Erythroblast (primary cell): ENCODE results near the gene MRPL46.
"Not testable (repeated sequence)": the region's sequence is repeated elsewhere in the genome, so short reads cannot be mapped to it uniquely, and the experiment has no call there.

ENCODE experiments used
- DNase-seq, 2 experiments: peaks; one replicate each; lab custom pipeline; 2025; lab: John Stamatoyannopoulos, UW
- GATA1 ChIP-seq: IDR thresholded peaks from 2 replicates; pipeline ENCODE4 v1.6.1; 2011; ENCODE audit warnings: low read depth, mild to moderate bottlenecking, control low read depth, low read length, moderate library complexity
- POLR2A ChIP-seq: IDR thresholded peaks from 2 replicates; pipeline ENCODE4 v1.6.1; 2011; ENCODE audit warnings: mild to moderate bottlenecking, low read length

The MRPL46 gene

DNA sequence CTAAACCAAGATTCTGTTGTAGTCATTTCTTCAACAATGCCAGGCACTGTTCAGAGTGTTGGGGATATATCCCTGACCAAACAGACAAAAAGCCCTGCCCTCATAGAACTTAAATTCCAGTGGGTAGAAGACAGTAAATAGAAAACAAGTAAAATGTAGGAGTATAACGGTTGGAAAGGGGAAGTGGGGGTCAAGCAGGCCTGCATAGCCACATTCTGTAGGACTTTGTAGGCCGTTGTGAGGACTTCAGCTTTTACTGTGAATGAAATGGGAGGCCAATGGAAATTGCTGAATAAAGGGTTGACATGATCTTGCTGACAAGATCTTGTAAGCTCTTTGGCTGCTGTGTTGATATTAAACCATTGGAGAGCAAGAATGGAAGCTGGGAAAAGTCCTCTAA, 2.1 kb upstream of the MRPL46 start:
- TF ChIP-seq POLR2A, result no peak
- no peak for TF ChIP-seq GATA1
- DNase-seq, result no peak

DNA sequence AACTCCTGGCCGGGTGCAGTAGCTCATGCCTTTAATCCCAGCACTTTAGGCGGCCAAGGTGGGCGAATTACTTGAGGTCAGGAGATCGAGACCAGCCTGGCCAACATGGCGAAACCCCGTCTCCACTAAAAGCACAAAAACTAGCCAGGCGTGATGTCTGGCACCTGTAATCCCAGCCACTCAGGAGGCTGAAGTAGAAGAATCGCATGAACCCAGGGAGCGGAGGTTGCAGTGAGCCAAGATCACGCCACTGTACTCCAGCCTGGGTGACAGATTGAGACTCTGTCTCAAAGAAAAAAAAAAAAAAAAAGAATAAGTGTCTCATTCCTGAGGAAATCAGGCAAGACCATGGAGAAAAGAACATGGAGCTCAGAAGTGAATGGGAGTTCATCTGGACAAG, 1.5 kb upstream of the MRPL46 start:
- not testable (repeated sequence) for DNase-seq

DNA sequence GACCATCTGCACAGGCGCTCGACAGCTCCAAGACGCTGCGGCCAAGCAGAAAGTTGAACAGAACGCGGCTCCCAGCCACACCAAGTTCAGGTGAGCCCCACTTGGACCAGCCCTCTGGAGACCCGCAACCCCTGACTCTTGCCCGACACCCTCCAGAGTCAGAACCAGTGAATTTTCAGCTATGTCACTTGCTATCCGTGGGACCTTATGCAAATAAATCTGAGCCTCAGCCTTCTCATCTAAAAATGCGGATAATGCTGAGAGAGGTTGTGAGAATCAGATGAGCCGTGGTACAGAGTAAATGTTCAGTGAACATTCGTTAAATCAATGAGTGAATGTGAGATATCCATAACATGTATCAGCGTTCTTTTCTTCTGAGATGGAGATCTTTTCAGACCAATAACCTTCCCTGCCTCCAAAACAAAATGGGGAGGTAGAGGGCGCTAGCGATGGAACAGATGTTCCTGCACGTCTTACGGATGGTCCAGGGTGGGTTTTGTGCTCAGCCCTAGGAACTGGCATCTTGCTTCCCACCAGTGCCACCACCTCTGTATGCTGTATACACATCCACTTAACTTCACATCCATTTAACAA, 844 bp upstream of the MRPL46 start:
- TF ChIP-seq POLR2A (no peak), GATA1 (no peak)
- DNase-seq, result peak; percentile 50 to 54

DNA sequence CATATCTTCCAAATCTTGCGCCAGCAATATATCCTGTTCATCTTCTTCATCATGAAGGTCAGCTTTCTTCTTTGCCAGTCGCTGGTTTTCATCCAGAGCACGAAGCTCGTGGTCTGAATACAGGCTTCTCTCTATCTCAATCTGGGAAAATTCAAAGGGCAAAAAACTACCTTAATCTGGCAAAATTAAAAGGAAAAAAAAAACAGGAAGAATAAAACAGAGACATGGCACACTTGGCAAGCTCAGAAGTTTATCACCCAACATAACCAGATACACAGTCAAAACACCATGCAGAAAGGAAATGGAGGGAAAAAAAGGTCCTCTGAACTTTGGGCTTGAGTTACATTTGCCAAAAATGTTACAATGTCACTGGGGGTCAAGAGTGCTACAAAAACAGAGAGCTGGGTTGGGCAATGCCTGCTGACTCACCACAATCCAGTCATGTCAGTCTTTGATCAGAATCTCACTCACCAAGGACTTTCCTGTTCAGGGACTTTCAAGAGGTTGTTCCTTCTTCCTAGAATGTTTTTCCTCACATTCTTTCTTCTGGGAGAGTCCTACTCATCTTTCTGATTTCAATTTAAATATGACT, 1.5 kb downstream of the MRPL46 start:
- no peak for TF ChIP-seq GATA1
- TF ChIP-seq POLR2A, result no peak
- DNase-seq, result peak; percentile 72 to 82

DNA sequence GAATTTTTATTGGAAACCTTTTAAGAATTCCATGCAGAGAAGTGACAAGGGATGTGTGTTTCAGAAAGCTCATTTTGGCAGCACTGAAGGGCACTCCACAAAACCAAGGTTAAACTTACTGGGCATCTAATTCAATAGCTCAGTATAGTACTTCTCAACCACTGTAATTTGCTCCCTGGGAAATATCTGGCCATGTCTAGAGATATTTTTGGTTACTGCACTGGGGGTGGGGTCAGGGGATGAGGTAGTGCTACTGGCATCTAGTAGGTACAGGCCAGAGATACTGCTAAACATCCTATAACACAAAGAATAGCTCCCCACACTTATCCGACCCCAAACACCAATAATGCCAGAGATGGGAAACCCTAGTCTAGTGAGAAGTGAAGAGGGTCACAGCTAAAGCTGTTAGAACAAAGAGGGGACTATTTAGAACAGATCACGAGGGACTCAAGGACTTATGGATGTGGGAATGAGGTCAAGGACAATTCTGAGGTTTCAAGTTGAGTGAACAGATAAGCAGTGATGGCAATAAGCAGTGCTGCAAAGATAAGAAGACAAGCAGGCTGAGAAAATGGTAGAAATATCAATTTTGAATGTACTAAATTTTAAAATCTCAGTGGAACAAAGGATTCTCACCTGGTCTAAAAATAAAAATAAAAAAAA, 3.2 kb downstream of the MRPL46 start:
- no peak for TF ChIP-seq POLR2A
- no peak for TF ChIP-seq GATA1
- DNase-seq, result no peak

DNA sequence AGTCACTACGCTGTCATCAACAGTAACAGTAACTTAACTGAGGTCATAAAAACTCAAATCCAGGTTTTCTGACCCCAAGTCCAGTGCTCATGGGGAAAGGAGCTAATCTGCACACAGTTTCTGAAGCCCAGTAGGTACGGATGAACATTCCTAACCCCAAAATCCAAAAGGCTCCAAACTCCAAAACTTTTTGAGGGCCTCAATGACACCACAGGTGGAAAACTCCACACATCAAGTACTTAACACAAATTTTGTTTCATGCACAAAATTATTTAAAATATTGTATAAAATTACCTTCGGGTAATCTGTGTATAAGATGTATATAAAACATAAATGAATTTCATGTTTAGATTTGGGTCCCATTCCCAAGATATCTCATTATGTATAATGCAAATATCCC, 10.5 kb downstream of the MRPL46 start:
- TF ChIP-seq POLR2A (no peak), GATA1 (no peak)

GRCh38 chr15:88454867-88455810, 12.0 kb downstream of the MRPL46 start:
- peak; percentile 53 to 60 for DNase-seq
- TF ChIP-seq POLR2A (no peak), GATA1 (no peak)

More for the DNA sequence above, 10.5 kb downstream of the MRPL46 start:
- DNase-seq, result no peak

GRCh38 chr15:88454236-88454635, 13.0 kb downstream of the MRPL46 start:
- no peak for TF ChIP-seq GATA1
- TF ChIP-seq POLR2A, result no peak
- DNase-seq, result no peak

DNA sequence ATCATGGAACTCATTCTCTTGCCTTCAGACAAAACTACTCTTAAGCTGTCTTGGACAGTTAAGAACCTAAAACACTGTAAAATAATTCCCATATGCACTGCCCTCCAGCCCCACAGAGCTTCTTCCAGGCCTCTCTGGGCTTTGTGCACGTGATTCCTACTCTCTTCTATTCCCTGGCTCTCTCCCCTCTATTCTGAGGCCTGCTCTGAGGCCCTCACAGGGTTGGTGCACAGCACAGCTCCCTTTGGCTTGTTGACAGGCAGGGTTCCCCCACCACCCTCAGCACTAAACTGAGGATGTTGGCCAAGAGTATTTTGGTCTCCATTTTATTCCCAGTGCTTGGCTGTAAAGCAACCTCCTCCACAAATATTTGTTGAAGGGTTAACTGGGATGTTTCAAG, 13.5 kb downstream of the MRPL46 start:
- DNase-seq, result no peak
- TF ChIP-seq POLR2A (no peak), GATA1 (no peak)

- DNase-seq, result peak; percentile 64 to 78
- TF ChIP-seq GATA1 (no peak), POLR2A (no peak)
Measured at GRCh38 chr15:88450125-88450798, 16.9 kb downstream of the MRPL46 start.

DNA sequence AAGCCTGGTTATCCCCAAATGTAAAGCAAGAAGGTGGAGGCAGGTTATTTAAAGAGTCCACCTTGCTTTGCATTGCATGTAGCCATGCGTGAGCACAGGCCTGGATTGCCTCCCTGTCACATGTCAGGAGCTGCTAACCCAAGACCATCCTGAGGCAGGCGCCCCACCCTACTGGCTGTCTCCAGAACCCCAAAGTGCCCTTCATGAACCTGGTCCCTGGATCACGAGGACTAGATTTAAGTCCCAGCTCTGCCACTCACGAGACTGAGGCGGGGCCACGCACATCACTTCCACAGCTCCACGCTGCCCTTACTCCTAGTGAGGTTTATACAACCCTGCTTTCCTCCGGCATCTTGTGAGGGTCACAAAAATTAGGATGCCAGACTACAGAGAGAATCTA, 17.6 kb downstream of the MRPL46 start:
- TF ChIP-seq GATA1 (no peak), POLR2A (no peak)
- DNase-seq, result no peak

- TF ChIP-seq GATA1 (no peak), POLR2A (no peak)
- no peak for DNase-seq
Measured at GRCh38 chr15:88448991-88449461, 18.2 kb downstream of the MRPL46 start.

- DNase-seq, result no peak
- TF ChIP-seq POLR2A (no peak), GATA1 (no peak)
Measured at GRCh38 chr15:88447741-88448140, 19.4 kb downstream of the MRPL46 start.
